HG03097 (cell line): ENCODE results near the gene SSMEM1.
"Not testable (repeated sequence)": the region's sequence is repeated elsewhere in the genome, so short reads cannot be mapped to it uniquely, and the experiment has no call there.

Experiments used
- ATAC-seq: cut with Tn5 transposase; IDR thresholded peaks from one replicate; pipeline ENCODE4 v1.9.1; 2021; ENCODE audit not compliant: unreplicated experiment, low FRiP score

The SSMEM1 gene, protein sequence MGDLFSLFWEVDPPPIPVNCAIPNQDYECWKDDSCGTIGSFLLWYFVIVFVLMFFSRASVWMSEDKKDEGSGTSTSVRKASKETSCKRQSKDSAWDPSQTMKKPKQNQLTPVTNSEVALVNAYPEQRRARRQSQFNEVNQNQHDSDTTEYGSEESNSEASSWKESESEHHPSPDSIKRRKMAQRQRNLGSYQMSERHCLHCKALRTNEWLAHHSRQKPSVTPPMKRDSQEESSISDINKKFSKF

DNA sequence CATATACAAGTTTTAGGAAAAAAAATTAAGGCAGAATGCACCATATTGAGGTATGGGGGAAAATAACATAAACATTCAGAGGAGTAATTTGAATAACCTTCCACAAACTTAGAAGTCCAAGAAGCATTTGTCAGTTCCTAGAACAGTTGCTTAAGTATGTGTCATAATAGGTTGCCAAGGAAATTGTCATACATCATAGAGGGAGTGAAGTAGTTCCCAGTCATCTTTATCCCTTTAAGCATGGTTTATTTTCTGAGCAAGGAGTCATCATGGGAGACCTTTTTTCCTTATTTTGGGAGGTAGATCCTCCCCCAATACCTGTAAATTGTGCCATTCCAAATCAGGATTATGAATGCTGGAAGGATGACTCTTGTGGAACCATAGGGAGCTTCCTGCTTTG, at the start of gene SSMEM1:
Gene SSMEM1 (plus strand): TSS at position 219 of the 400 bp plus-strand sequence. CDS start 51 bp downstream, at position 270.
- no peak for ATAC-seq

- ATAC-seq = no peak
Measured at GRCh38 chr7:130160023-130160422, 47.6 kb upstream of the SSMEM1 start.

DNA sequence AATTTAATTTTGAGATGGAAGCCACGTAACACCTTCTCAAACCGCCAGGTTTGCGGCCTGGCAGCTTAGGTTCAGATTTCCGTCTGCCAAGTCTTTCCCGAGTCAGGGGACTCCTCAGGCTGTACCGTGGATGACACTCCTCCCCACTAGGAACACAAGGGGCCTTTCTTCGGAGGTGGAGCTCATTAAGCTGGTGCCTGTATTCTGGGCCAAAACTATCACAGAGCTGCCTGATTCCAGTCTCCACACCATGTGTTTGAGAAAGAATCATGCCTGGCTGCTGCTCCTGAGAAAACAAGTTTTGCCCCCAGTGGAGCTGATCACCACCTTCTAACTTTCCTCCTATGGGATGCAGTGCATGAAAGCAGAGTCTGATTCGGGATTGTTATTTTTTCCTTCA, 47.2 kb upstream of the SSMEM1 start:
- ATAC-seq = no peak

GRCh38 chr7:130162196-130162595, 45.5 kb upstream of the SSMEM1 start:
- no peak for ATAC-seq

GRCh38 chr7:130174237-130174959, 33.3 kb upstream of the SSMEM1 start:
- no peak for ATAC-seq

GRCh38 chr7:130178251-130178650, 29.4 kb upstream of the SSMEM1 start:
- no peak for ATAC-seq

DNA sequence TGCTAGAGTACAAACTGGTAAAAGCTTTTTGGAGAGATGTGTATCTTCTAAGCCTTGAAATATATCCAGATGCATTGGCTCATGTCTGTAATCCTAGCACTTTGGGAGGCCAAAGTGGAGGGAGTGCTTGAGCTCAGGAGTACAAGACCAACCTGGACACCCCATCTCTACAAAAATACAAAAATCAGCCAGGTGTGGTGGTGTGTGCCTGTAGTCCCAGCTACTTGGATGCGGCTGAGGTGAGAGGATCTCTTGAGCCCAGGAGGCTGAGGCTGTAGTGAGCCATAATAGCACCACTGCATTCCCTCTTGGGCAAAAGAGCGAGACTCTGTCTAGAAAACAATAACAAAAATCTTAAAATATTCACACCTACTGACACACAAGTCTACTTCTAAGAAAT, 28.0 kb upstream of the SSMEM1 start:
- no peak for ATAC-seq

- ATAC-seq = no peak
Measured at GRCh38 chr7:130180571-130181262, 26.9 kb upstream of the SSMEM1 start.

- ATAC-seq = no peak
Measured at GRCh38 chr7:130181263-130181605, 26.4 kb upstream of the SSMEM1 start.

DNA sequence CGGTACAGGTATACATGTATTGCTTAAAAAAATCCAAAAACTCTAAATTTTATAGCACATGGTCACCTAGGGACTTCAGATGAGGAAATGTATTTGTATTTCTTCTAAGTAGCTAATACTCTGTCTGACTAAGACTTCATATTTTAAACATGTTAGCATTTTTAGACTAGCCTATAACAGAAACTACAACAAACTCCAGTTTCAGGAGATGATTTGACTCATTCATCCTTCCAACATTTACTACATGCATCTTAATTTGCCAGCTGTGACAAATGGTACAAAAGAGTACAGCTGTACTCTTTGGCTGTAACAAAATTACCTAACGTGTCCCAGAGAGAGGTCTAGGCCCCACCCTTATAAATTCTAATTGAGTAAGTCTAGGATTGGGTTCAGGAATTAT, 24.7 kb upstream of the SSMEM1 start:
- ATAC-seq = no peak

DNA sequence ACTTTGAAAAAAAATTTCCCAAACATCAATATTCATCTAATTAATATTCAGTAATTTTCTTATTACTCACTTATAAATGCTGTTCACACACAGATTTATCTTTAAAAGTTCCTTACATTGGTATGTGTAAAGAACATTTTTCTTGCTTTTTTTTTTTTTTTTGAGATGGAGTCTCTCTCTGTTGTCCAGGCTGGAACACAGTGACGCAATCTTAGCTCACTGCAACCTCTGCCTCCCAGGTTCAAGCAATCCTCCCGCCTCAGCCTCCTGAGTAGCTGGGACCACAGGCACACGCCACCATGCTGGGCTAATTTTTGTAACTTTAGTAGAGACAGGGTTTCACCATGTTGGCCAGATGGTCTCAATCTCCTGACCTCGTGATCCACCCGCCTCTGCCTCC, 23.3 kb upstream of the SSMEM1 start:
- not testable (repeated sequence) for ATAC-seq

- ATAC-seq = no peak
Measured at GRCh38 chr7:130187360-130187759, 20.3 kb upstream of the SSMEM1 start.

DNA sequence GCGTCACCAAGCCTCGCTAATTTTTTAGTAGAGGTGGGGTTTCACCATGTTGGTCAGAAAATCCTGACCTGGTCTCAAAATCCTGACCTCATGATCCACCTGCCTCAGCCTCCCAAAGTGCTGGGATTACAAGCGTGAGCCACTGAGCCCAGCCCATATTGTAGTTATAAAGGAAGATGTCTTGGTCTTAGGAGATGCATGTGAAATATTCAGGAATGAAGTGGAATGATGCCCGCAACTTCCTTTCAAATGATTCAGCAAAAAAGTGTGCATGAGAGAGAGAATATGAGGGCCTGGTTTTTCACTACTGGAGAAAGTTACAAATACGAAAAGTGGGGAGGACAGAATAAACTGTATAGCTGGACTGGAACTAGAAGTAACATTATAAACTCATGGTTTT, 18.3 kb upstream of the SSMEM1 start:
- ATAC-seq = no peak

- no peak for ATAC-seq
Measured at GRCh38 chr7:130191791-130192190, 15.9 kb upstream of the SSMEM1 start.

GRCh38 chr7:130195396-130195795, 12.3 kb upstream of the SSMEM1 start:
- no peak for ATAC-seq

- ATAC-seq = no peak
Measured at GRCh38 chr7:130196476-130196875, 11.2 kb upstream of the SSMEM1 start.

DNA sequence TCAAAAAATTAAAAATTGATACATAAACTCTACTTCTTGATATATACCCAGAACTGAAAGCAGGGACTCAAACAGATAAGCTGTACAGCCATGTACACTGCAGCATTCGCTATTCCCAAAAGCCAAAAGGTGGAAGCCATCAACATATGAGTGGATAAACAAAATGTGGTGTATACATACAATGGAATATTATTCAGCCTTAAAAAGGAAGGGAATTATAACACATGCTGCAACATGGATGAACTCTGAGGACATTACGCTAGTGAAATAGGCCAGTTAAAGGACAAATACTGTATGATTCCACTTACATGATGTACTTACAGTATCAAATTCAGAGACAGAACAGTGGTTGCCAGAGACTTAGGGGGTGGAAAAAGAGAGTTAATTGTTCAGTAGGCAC, 10.6 kb upstream of the SSMEM1 start:
- no peak for ATAC-seq

DNA sequence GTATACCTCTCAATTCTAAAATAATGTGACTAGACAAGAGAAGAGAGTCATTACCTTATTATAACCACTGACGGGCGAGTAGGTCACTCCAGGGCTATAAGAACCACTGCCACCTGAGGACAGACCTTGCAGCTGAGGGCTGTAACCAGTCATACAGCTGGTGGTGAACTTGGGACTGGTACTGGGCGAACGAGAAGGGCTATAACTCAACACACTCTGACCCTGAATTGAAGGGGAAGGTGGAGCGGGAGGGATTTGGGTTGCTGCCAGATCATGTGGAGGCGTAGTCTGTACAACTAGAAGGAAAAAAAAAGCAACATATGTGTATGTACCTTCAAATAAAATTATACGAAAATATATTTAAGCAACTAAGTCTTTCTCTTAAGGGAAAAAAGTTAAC, 5.9 kb upstream of the SSMEM1 start:
- no peak for ATAC-seq

GRCh38 chr7:130205084-130205947, 2.3 kb upstream of the SSMEM1 start, which contains the start of gene TMEM209:
TMEM209 (minus strand) TSS chr7:130205406; CDS start chr7:130205375, 31 bp downstream.
- ATAC-seq = peak; percentile 96

DNA sequence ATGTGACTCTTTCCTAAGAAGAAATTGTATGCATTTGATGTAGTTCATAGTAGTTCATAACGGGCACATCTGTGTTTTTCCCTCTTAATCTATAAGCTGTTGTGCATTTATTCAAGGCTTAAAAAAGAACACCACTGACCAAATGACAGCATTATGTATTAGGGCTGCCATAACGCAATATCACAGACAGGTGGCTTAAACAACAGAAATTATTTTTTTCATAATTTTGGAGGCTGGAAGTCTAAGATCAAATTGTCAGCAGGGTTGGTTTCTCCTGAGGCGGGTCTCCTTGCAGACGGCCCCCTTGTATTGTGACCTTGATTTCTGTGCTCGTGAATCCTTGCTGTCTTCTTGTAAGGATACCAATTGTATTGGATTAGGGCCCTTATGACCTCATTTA, 627 bp upstream of the SSMEM1 start:
- ATAC-seq = no peak

GRCh38 chr7:130208516-130208915, 856 bp downstream of the SSMEM1 start:
- no peak for ATAC-seq
